Middle frontal gyrus (tissue), 1 donor: ENCODE measurements around the gene RABAC1.
"Not testable (repeated sequence)": the region's sequence is repeated elsewhere in the genome, so short reads cannot be mapped to it uniquely, and the experiment has no call there.

Experiments used
- DNase-seq: peaks from one replicate; pipeline ENCODE4 v3.0.0-alpha.2; 2015; ENCODE audit warnings: low spot score; ENCODE audit errors: extremely low spot score

Gene RABAC1

DNA sequence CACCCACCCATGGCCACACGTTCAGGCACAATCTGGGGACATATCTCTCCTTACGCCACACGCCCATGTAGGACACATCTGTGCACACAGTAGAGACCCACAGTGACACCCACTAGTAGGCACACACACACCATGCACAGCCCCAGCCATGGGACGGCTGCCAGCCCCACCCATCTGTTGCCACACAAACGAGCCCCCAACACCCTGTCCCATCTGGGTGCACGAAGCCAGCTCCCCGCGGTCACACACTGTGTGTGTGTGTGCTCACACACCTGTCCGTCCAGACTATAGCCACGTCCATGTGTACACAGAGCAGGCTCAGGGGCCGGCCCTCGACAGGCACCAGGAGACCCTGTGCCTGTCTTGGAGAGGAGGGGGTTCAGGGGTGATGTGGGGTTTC is 41.4 kb downstream of the RABAC1 start:
- no peak for DNase-seq

DNA sequence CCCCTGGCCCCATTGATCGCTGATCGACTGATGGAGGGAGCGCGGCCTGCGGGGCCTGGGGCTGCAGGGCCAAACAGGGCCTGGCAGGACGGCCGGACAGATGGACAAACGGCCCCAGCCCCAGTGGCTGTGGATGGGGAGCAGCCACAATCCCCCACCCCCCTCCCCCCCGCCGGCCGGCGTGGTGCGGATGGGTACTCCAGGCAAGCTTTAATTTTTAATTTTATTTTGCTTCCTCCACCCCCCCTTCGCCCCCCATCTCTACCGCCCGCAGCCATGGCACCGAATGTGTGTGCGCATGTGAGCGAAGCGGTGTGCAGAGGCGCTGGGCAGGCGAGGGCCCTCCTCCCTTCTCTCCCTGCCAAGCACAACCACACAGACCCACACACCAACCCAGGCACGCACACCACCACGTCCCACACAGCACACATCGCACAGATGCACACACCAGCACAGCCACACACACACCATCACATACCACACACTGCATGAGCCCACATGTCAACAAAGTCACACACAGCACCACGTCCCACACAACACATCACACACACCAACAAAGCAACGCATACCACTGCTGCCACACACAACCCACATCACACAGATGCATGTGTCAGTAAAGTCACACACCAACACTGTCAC is 43.2 kb downstream of the RABAC1 start:
- no peak for DNase-seq

DNA sequence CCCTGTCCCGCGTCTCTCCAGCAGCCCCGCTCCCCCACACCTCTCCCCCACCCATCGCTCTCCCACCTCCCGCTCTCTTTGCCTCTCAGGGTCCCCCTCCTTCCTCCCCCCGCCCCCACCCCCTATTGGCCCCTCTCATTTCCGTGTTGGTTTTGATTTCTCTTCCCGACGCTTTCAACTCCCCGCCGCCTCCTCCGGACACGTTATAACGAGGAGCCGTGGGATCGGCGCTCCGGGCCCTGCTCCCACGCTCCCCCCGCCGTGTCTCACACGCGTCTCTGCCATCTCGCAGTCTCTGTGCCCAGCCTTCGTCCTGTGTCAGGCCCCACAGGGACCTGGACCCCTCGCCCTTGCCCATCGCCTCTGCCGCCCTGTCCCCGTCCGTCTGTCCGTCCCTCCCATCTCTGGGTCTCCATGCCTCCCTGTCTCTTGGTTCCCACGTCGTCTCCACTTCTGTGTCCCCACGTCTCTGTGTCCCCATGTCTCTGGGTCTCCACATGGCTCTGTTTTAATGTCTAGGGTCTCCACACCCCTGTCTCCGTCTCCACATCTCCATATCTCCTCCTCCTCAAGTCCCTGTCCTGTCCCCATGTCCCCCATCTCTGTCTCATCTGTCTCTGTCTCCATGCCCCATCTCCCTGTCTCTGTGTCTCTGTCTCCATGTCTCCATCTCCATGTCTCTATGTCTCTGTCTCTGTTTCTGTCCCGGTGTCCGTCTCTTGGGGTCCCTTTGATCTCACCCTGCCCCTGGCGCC is 43.9 kb downstream of the RABAC1 start:
- no peak for DNase-seq

DNA sequence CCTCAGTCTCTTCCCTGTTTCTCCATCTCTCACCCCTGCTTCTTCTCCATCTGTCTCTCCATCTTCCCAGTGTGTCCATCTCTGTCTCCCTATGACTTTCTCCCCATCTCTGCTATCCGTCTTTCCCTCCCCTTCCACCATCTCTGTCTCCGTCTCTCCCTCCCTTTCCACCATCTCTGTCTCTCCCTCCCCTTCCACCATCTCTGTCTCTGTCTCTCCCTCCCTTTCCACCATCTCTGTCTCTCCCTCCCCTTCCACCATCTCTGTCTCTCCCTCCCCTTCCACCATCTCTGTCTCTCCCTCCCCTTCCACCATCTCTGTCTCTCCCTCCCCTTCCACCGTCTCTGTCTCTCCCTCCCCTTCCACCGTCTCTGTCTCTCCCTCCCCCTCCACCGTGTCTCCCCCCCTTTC is 44.7 kb downstream of the RABAC1 start:
- not testable (repeated sequence) for DNase-seq

DNA sequence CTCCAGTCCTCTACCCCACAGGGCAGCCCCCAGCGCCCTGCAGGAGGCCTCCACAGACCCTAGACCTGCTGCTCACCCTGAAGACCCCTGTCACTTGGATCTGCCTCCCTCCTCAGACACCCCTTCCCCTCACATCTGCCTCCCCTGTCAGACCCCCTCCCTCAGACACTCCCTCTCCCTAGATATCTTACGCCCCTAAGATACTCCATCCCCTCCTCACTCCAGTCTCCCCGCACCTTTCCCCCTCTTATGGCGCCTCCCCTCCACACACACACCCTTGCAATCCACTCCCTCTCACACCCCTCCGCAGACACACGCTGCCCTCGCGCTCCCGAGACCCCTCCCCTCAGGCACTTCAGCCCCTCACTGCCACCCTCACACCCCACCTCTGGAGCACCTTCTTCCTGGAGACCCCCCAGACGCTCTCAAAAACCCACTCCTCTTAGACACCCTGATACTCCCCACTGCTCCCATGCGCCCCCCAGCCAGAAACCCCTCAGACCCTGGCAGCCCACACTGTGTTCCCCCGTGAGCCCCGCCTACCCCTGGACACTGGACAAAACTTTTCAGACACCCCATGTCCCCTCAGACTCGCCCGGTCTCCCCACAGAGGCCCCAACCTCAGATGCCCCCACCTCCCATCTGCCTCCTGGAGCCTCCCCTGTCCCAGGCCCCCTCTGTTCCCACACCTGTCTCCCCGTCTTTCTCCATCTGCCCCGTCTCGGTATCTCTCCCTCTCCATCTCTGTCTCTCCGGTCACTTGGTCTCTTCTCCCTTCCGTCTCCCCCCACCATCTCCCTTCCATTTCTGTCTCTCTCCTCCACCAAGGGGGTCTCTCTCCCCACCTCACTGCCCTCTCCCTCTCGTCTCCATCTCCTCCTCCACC is 45.3 kb downstream of the RABAC1 start:
- DNase-seq, result no peak

DNA sequence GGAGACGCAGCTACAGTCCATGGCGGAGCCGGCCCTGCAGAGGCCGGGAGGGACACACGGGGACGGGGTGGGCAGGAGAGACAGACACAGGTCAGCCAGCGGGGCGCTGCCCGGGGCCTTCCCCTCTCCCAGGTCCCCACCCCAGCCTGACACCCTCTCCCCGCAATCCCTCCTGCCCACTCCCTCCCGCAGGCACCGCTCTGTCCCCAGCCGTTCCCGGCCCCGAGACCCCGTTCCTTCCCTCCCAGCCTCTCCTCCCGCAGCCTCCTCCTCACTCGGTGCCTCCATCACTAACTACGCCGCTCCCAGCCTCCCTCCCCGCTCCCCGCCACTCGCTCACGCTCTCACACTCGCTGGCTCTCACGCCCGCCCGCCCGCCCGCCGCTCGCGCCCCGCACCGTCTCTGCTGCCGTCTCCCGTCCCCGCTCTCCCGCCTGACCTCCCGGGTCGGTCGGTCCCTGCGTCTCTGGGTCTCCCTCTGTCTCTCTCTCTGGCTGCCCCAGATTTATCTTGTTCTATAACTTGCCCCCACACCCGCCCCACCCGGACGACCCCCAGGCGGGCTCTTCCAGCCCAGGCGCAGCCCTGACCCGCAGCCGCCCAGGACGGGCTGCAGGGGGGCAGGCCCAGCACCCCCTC is 46.1 kb downstream of the RABAC1 start:
- DNase-seq, result no peak

DNA sequence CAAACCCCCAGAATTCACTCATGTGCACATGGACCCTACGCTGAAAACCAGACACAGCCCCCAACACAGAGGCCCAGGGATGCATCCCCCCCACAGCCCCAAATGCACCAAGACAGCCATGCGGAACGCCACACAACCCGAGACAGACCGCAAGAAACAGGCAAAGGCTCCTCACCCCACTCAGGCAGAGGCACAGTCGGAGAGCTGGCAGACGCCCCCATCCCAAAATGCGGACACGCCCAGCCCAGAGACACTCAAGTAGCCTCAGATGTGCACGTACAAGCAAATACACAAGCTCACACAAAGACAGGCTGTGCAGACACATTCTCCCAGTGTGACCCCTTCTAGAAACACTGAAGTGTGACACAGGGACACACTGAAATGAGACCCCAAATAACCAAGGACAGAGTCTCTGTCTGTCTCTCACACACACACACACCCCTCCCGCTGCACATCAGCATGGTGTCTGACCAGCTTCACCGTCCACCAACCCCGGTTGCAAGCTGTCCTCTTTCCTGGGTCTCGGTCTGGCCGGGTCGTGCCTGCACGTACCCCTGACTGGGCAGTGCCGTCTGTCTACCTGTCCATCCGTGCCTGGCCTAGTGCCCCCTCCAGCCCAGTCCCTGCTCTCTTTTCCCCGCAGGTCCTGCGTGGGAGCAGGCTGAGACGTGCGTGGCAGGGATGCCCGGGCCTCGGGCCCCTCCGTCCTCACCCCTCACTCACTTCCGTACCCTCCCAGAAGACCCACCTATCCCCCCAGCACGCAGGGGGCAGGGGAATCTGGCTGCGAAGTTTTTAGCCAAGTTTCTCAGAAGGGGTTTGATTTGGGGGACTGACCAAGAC is 47.0 kb downstream of the RABAC1 start:
- no peak for DNase-seq

DNA sequence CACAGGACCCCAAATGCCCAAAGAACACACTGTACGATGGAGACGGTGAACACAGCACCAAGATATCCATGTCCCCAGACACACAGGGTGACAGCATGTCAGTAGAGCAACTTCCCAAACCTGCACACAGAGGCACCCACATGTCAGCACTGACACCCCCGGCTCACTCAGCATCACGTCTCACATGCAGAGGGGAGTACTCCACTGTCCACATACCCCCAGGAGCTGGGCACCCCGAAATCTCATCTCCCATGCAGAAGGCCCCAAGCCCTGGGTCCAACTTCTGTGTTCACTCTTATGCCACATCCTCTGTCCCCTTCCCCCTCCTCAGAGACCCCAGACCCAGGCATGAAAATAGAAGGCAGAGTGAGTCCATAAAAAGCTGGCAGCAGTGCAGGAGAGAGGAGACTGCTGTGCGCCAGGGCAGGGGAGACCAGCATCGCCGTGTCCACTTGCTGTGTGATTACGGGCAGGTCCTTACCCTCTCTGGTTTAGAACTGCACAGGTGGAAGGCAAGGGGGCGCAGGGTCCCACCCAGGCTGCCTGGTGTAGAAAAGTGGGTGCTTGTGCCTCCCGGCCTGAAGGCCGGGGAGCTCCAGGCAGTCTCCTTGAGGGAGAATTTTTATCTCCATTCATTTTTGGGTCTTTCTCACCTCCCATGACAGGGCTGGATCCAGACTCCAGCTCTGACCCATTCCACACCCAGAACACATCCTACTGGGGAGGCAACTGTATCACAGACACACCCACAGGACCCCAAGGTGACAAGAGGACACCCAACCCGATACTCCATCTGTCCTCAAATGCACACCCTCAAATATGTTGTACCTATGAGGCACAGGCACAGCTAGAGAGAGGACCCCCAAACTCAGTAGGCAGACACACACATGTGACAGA is 47.9 kb downstream of the RABAC1 start:
- DNase-seq, result no peak

DNA sequence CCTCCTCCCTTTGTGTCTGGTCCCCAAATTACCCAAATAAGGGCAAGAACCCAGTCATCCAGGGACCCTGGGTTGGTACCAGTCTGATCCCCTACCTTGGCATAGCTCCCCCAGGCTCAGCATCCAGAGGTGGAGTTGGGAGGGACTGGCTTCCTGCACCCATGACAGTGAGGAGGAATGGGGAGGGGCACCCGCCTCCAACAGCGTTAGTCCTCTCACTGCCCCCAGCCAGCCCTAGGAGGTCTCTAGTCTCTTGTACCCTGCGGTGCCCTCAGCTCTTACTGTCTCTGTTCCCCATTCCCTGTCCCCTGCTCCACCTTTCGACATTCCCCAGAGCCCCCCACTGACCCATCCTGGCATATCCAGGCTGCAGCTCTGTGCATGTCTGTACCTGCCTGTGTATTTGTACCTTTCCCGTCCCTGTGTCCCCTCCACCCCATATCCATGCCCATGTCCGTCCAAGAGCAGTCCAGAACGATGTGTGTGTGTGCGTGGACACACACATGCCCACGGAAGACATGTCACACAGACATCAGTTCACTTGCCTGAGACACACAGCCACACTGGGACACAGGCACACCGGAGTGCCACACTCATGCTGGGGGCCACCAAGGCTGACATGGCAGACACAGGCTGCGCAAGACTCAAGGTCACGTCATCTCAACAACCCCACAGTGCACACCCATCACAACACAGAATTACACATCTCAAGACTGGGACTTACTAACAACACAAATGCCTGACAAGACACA is 48.7 kb downstream of the RABAC1 start:
- DNase-seq, result no peak

DNA sequence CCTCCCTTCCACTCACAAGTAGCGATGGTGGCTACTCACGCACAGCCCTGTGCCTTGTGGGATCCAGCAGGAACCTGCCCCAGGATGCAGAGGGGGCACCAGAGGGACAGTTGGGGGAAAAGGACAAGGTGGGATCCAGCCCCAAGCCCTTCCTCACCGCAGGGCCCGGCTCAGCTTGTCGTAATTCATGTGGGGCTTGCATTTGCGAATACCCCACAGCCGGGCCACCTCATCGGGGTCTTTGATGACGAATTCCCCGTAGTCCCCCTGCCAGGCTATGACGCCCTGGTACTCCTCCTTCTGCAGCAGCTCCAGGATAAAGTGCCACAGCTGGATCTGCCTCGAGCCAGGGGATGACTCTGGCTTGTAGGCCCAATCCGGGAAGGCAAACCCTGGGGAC is 49.4 kb downstream of the RABAC1 start:
- DNase-seq, result no peak

DNA sequence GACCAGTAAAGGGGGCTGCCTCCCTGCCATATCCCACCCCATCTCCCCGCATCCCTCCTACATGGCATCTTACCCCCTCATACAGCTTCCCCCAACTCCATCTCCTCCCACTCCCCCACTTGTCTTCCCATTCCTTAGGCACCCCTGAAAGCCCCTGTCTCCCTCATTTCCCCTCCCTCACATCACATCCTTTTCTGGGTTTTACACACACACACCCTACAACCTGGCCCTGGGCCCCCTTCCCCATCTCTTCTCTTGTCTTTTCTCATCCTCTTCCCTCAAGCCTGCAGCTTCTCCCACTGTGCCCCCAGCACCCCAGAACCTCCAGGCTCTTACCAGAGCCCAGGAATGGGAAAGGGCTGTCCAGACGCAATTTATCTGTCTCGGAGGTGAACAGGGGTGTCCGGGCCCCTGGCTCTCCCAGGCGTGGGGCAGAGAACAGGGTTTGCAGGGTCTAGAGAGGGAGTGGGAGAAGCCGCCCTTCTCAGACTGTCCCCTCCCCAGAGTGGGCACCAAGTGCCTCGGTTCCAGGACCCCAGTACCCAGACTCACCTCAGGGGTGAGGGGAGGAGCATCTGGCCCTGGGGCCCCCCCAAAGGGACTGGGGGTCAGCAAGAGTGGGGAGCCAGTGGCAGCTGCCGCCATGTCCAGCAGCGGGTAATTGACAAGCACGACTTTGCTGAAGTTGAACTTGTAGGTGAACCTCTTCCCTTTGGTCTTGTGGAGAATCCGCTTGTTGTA is 50.2 kb downstream of the RABAC1 start:
- no peak for DNase-seq

DNA sequence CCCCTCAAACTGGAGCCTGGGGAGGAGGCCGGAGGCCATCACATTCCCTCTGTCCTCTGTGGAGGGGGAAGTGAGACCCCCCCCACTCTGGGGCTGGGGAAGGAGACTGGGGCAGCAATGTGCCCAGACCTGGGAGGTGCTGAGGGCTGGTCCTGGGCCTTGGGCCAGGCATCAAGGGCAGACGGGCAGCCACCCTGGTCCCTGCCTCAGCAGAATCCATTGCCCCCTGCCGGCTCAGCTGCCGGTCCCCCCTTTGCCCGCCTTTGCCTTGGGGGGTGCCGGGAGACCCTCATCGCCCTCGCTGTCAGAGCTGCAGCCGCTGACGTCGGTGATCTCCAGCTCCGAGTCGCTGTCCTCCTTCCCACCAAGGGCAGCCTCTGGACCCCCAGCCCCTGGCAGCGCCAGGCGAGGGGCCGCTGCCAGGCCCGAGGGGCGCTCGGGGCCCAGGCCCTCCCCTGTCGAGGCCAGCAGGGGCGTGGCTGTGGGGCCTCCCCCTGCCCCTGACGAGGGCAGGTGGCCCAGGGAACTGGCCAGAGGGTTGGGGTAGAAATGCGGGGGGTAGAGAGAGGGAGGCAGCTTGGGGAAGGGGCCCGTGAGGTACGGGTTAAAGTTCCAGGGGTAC is 51.0 kb downstream of the RABAC1 start:
- DNase-seq, result no peak

DNA sequence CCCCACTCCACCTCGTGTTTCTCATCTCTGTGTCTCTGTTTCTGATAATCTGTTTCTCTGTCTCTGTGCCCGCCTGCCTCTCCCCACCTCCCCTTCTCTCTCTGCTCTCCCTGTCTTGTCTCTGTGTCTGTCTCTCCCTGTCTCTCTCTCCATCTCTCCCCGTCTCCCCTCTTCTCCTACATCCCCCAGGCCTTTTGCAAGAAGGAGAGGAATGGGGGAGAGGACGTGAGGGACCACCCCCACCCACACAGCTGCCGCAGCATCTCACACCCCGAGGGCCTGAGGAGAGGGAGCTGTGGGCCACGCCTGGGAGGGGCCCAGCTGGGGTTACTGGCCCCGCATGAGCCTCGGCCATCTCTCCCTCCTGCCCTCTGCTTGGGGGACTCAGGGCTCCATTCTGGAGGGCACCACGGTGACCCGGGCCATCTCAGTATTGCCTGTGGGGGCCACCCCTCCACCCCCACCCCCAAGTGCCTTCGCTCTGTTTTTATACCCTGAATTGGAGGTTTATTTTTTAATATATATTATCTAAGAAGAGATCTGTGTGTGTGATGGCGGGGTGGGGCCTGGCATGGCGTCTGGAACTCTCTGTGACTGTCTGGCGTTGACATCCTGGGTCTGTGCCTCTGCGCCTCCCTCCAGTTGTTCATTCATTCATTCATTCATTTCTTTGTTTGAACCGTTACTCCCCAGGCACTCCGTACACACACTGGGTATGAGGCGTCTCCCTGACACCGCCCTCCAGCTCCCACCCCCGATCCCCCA is 52.0 kb downstream of the RABAC1 start:
- no peak for DNase-seq
